HepG2 (cell line): ENCODE data around the gene PIANP. TPM values are rescaled to one million over a fixed set of nuclear protein-coding genes. Genes with fewer than 3 reads are reported as not detected.

Experiments used
- LCORL ChIP-seq, 2 experiments: fragments of 450-650 bp in 1 of 2; sonication (generic) in 1 of 2; formaldehyde crosslinking in 1 of 2; IDR thresholded peaks; 2 replicates each; pipeline versions ENCODE4 v1.5.0 to v1.6.1; 2017 to 2020; ENCODE audit warnings: antibody characterized with exemption in 1 of 2, missing genetic modification reagents in 1 of 2
- MBD4 ChIP-seq: IDR thresholded peaks from 2 replicates; pipeline ENCODE4 v1.6.1; 2012; ENCODE audit warnings: low read length, inconsistent platforms, borderline replicate concordance
- MEIS1 ChIP-seq: sonication (generic); formaldehyde crosslinking; IDR thresholded peaks from 2 replicates; pipeline ENCODE4 v1.9.0; 2021; ENCODE audit warnings: mild to moderate bottlenecking, missing genetic modification reagents, moderate library complexity, borderline replicate concordance
- SP2 ChIP-seq: sonication (generic); formaldehyde crosslinking; IDR thresholded peaks from 2 replicates; pipeline ENCODE4 v1.5.1; 2020; ENCODE audit warnings: mild to moderate bottlenecking, missing genetic modification reagents
- TBX3 ChIP-seq: fragments of 450-650 bp; IDR thresholded peaks from 2 replicates; pipeline ENCODE4 v1.6.1; 2017; ENCODE audit warnings: antibody characterized with exemption, mild to moderate bottlenecking, inconsistent platforms, borderline replicate concordance
- ZFP62 ChIP-seq: sonication (generic); formaldehyde crosslinking; IDR thresholded peaks from 2 replicates; pipeline ENCODE4 v1.4.0; 2020; ENCODE audit warnings: missing genetic modification reagents
- ZHX2 ChIP-seq, 2 experiments: sonication (generic) in 1 of 2; formaldehyde crosslinking in 1 of 2; IDR thresholded peaks; 2 replicates each; pipeline versions ENCODE4 v1.6.1 to v1.9.0; 2014 to 2022; ENCODE audit warnings: antibody characterized with exemption in 1 of 2, borderline replicate concordance in 1 of 2, inconsistent platforms in 1 of 2, low read depth in 1 of 2, missing genetic modification reagents in 1 of 2
- ZNF224 ChIP-seq: sonication (generic); formaldehyde crosslinking; IDR thresholded peaks from 2 replicates; pipeline ENCODE4 v1.5.0; 2020; ENCODE audit warnings: mild to moderate bottlenecking, missing genetic modification reagents
- ZNF235 ChIP-seq: sonication (generic); formaldehyde crosslinking; IDR thresholded peaks from 2 replicates; pipeline ENCODE4 v1.8.1; 2023; ENCODE audit warnings: mild to moderate bottlenecking, missing genetic modification reagents, borderline replicate concordance
- ZNF318 ChIP-seq: sonication (generic); formaldehyde crosslinking; IDR thresholded peaks from 2 replicates; pipeline ENCODE4 v1.4.0; 2020; ENCODE audit warnings: mild to moderate bottlenecking, missing genetic modification reagents
- polyA plus RNA-seq, 8 experiments: library from polyadenylated mRNA; depleted of rRNA in 3 of 8; stranded (reverse) in 7 of 8; unstranded in 1 of 8; fragments of >200 nt; fragmentation: Illumina TruSeq in 4 of 8; extraction: Trizol in 4 of 8; gene quantifications; 2 replicates each; pipeline versions ENCODE4 v1.2.1 to v1.2.3, GENCODE V29; 2011 to 2016; ENCODE audit warnings: low read depth in 4 of 8, missing spikeins in 1 of 8, mixed read lengths in 1 of 8; ENCODE audit not compliant: insufficient read depth in 1 of 8
- total RNA-seq, 5 experiments: library from RNA; depleted of rRNA; stranded (reverse); fragments of >200 nt; fragmentation: Illumina TruSeq; extraction: Trizol; gene quantifications; 2 replicates each; pipeline ENCODE4 v1.2.3, GENCODE V29; 2016; ENCODE audit warnings: low read depth in 1 of 5
- TF ChIP-seq, protein P1 (sequence below): IDR thresholded peaks from 2 replicates; pipeline ENCODE4 v1.6.1; 2016; ENCODE audit warnings: missing compliant biosample characterization, missing genetic modification reagents, borderline replicate concordance

PIANP gene
- total and polyA plus RNA-seq, 2 of the 13 experiments (the other 11 are each of a cell fraction or from before 2014, with no cell fraction given), result not detected

DNA sequence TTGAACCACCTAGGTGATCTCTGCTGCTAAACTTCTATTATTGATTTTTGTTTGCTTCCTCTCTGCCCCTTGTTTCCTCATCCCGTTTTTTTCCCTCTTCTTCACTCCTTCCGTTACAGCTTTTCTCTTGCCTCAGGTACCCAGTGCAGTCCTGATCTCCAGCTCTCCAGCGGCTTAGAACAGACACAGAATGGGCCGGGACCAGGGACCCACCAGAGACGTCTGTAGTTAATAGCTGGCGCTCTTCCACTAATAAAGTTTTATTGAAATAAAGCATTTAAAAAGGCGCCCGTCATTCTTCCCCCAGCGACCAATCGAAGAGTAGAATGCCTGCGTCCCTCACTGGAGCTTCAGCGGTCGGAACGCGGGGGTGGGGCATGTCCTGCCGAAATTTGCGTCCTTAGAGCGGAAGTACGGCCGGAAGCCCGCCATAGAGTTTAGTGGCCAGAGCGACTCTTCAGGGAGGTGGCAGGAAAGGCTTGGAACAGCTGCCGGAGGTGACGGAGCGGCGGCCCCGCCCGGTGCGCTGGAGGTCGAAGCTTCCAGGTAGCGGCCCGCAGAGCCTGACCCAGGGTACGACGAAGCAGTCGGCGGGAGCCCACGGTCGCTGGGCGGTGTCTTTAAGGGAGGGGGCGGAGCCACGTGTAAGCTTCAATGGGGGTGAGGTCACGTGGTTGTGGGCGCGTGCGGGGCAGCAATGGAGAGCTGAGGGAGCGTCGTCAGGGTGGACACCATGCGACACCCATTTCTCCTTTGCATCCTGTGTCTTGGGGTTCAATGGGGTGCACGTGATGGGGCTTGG lies 23.2 kb upstream of the PIANP start, which contains the start of gene COPS7A (continued):
- TF ChIP-seq ZHX2 (IDR thresholded peaks at IDR 0.05; ENCODE audit: low read depth), result peak; percentile 85
- TF ChIP-seq ZHX2 (CRISPR knock-in tag; IDR thresholded peaks at IDR 0.05; ENCODE audit: borderline replicate concordance), result 0 out of 2 replicates have a peak, but pooled peaks have one; percentile 16
- TF ChIP-seq TBX3, result peak; percentile 74; the same call in 1 of the 2 replicates
- TF ChIP-seq, protein P1, sequence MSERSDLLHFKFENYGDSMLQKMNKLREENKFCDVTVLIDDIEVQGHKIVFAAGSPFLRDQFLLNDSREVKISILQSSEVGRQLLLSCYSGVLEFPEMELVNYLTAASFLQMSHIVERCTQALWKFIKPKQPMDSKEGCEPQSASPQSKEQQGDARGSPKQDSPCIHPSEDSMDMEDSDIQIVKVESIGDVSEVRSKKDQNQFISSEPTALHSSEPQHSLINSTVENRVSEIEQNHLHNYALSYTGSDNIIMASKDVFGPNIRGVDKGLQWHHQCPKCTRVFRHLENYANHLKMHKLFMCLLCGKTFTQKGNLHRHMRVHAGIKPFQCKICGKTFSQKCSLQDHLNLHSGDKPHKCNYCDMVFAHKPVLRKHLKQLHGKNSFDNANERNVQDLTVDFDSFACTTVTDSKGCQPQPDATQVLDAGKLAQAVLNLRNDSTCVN (CRISPR knock-in tag), result peak; percentile 77; the same call in 1 of the 2 replicates
- TF ChIP-seq ZNF224, result peak; percentile 90; the same call in 1 of the 2 replicates
- peak; percentile 85 for TF ChIP-seq SP2 (CRISPR knock-in tag)
- TF ChIP-seq ZFP62 (CRISPR knock-in tag), result no peak
- no peak; the same call in 1 of the 2 replicates for TF ChIP-seq MEIS1
- 0 out of 2 replicates have a peak, but pooled peaks have one; percentile 26 for TF ChIP-seq ZNF318
- peak; percentile 95; the same call in 1 of the 2 replicates for TF ChIP-seq ZNF235 (CRISPR knock-in tag)
- no peak for TF ChIP-seq MBD4
- TF ChIP-seq LCORL (IDR thresholded peaks at IDR 0.05), result peak; percentile 77; the same call in 1 of the 2 replicates
- TF ChIP-seq LCORL (CRISPR knock-in tag; IDR thresholded peaks at IDR 0.05), result peak; percentile 56; the same call in 1 of the 2 replicates
